CD4-positive, CD25-positive, alpha-beta regulatory T cell (primary cell): ENCODE measurements around the gene F12. TPM values are rescaled to one million over a fixed set of nuclear protein-coding genes. Genes with fewer than 3 reads are reported as not detected.

Experiments used
- ATAC-seq, 2 donors: fragments of 150-1000 bp; cut with Tn5 transposase; one replicate each; pipeline ENCODE4 v1.10.0; 2021; ENCODE audit warnings: low read depth in 2 of 2, moderate number of reproducible peaks in 2 of 2, moderate library complexity in 1 of 2
- DNase-seq, 3 donors: peaks; one replicate each; pipeline versions ENCODE4 v3.0.0 to v3.0.0-alpha.2; 2012 to 2022; ENCODE audit warnings: mixed read lengths in 1 of 3
- H3K27ac ChIP-seq: one replicate; pipeline ENCODE4 v1.7.0; 2013; ENCODE audit warnings: mild to moderate bottlenecking, low read length; ENCODE audit not compliant: insufficient read depth, poor library complexity, severe bottlenecking
- H3K27me3 ChIP-seq: one replicate; pipeline ENCODE4 v1.7.0; 2013; ENCODE audit warnings: low read length; ENCODE audit not compliant: control insufficient read depth, insufficient read depth
- H3K36me3 ChIP-seq: one replicate; pipeline ENCODE4 v1.7.0; 2013; ENCODE audit warnings: mild to moderate bottlenecking, low read length, moderate library complexity; ENCODE audit not compliant: control insufficient read depth, insufficient read depth
- H3K4me1 ChIP-seq: 2 replicates; pipeline ENCODE4 v1.7.0; 2013; ENCODE audit warnings: mild to moderate bottlenecking, low read length; ENCODE audit not compliant: insufficient read depth, control insufficient read depth, poor library complexity, severe bottlenecking
- H3K4me3 ChIP-seq: one replicate; pipeline ENCODE4 v1.7.0; 2013; ENCODE audit warnings: low read depth, mild to moderate bottlenecking, low read length, moderate library complexity
- H3K9me3 ChIP-seq, 2 experiments: 1 replicate in 1 of 2; 2 replicates in 1 of 2; pipeline ENCODE4 v1.7.0; 2013; ENCODE audit warnings: low read length in 2 of 2, mild to moderate bottlenecking in 1 of 2, moderate library complexity in 1 of 2; ENCODE audit not compliant: control insufficient read depth in 2 of 2
- H3K27ac Mint-ChIP-seq, 3 donors: one replicate each; pipeline ENCODE4 v1.8.0; 2020 to 2022; ENCODE audit warnings: mild to moderate bottlenecking in 3 of 3, mixed read lengths in 3 of 3, moderate library complexity in 2 of 3
- H3K27me3 Mint-ChIP-seq: one replicate; pipeline ENCODE4 v1.8.0; 2022; ENCODE audit warnings: mild to moderate bottlenecking, mixed read lengths
- H3K36me3 Mint-ChIP-seq: one replicate; pipeline ENCODE4 v1.8.0; 2020; ENCODE audit warnings: mixed read lengths
- H3K4me1 Mint-ChIP-seq, 4 donors: one replicate each; pipeline ENCODE4 v1.8.0; 2020 to 2022; ENCODE audit warnings: mixed read lengths in 4 of 4, mild to moderate bottlenecking in 1 of 4
- H3K4me3 Mint-ChIP-seq, 4 donors: one replicate each; pipeline ENCODE4 v1.8.0; 2020 to 2022; ENCODE audit warnings: mild to moderate bottlenecking in 4 of 4, mixed read lengths in 4 of 4, moderate library complexity in 3 of 4
- H3K9me3 Mint-ChIP-seq, 7 donors: one replicate each; pipeline ENCODE4 v1.8.0; 2020 to 2022; ENCODE audit warnings: mixed read lengths in 7 of 7, mild to moderate bottlenecking in 3 of 7, moderate library complexity in 2 of 7
- polyA plus RNA-seq, 4 donors: library from polyadenylated mRNA; unstranded; fragments of 300-500 nt; fragmentation: Illumina TruSeq; gene quantifications; one replicate each; pipeline ENCODE4 v1.2.3, GENCODE V29; 2021
- total RNA-seq: library from RNA; stranded (reverse); gene quantifications from one replicate; pipeline ENCODE4 v1.2.3, GENCODE V29; 2022

Gene F12
- total and polyA plus RNA-seq, 5 donors from 2014 or later = 0.16 to 0.94 (median 0.27) TPM; not detected in 1

GRCh38 chr5:177455036-177455660, 45.8 kb upstream of the F12 start:
- Histone ChIP-seq H3K27ac (peak overlapping the region; percentile 98), H3K4me3 (no peak overlapping the region), H3K27me3 (no peaks in the 10 kb centered on the region), H3K9me3 (no peaks in the 10 kb centered on the region), H3K4me1 (peaks cover 32% of the 10 kb centered on the region), H3K36me3 (no peaks in the 10 kb centered on the region)
- Mint-ChIP-seq H3K4me3 (peak overlapping the region; percentile 86 to 94 (median 88)), H3K27me3 (peaks cover 13% of the 10 kb centered on the region), H3K27ac (peak overlapping the region in 1 of 3 donors; percentile 75), H3K4me1 (peaks cover 0 to 27% (median 15%) of the 10 kb centered on the region in 4 donors), H3K9me3 (no peaks in the 10 kb centered on the region), H3K36me3 (peaks cover 4% of the 10 kb centered on the region)
- ATAC-seq (peak; percentile 68 to 72), DNase-seq (peak; percentile 87 to 94 (median 92))

- Histone ChIP-seq H3K4me3 (no peak overlapping the region), H3K4me1 (peaks cover 32% of the 10 kb centered on the region), H3K36me3 (no peaks in the 10 kb centered on the region), H3K27me3 (no peaks in the 10 kb centered on the region), H3K9me3 (no peaks in the 10 kb centered on the region), H3K27ac (peak overlapping the region; percentile 98)
- Mint-ChIP-seq H3K4me3 (peak overlapping the region; percentile 86 to 96 (median 88)), H3K36me3 (peaks cover 4% of the 10 kb centered on the region), H3K9me3 (no peaks in the 10 kb centered on the region), H3K27ac (peak overlapping the region in 1 of 3 donors; percentile 52), H3K27me3 (peaks cover 13% of the 10 kb centered on the region), H3K4me1 (peaks cover 0 to 27% (median 15%) of the 10 kb centered on the region in 4 donors)
- DNase-seq (peak; percentile 84 to 94 (median 88)), ATAC-seq (peak; percentile 47 to 49)
These were observed 45.2 kb upstream of the F12 start for GRCh38 chr5:177454397-177455035.

- Mint-ChIP-seq H3K4me3 (peak overlapping the region; percentile 81 to 96 (median 85)), H3K9me3 (no peaks in the 10 kb centered on the region), H3K4me1 (peaks cover 0 to 29% (median 17%) of the 10 kb centered on the region in 4 donors), H3K27me3 (peaks cover 14% of the 10 kb centered on the region), H3K36me3 (peaks cover 4% of the 10 kb centered on the region), H3K27ac (peak overlapping the region; percentile 68 to 92 (median 91))
- ATAC-seq = no peak
- Histone ChIP-seq H3K4me1 (peaks cover 34% of the 10 kb centered on the region), H3K27me3 (no peaks in the 10 kb centered on the region), H3K9me3 (no peaks in the 10 kb centered on the region), H3K27ac (peak overlapping the region; percentile 98), H3K36me3 (no peaks in the 10 kb centered on the region), H3K4me3 (no peak overlapping the region)
- DNase-seq = no peak
These were observed 44.6 kb upstream of the F12 start for GRCh38 chr5:177453852-177454396.

- H3K36me3 ChIP-seq = no peaks in the 10 kb centered on the region
- no peak overlapping the region for H3K4me3 ChIP-seq
- Mint-ChIP-seq H3K9me3 (no peaks in the 10 kb centered on the region), H3K36me3 (peaks cover 4% of the 10 kb centered on the region), H3K27me3 (peaks cover 19% of the 10 kb centered on the region), H3K4me1 (peaks cover 0 to 38% (median 25%) of the 10 kb centered on the region in 4 donors), H3K27ac (peak overlapping the region; percentile 68 to 92 (median 91)), H3K4me3 (peak overlapping the region; percentile 42 to 96 (median 71))
- ATAC-seq (no peak), DNase-seq (no peak)
- H3K9me3 ChIP-seq = no peaks in the 10 kb centered on the region
- peaks cover 43% of the 10 kb centered on the region for H3K4me1 ChIP-seq
- H3K27ac ChIP-seq = no peak overlapping the region
- no peaks in the 10 kb centered on the region for H3K27me3 ChIP-seq
These were observed 43.6 kb upstream of the F12 start for GRCh38 chr5:177452688-177453638.

- Mint-ChIP-seq H3K9me3 (no peaks in the 10 kb centered on the region), H3K27ac (peak overlapping the region in 1 of 3 donors; percentile 80), H3K27me3 (peaks cover 17% of the 10 kb centered on the region), H3K4me3 (peak overlapping the region in 3 of 4 donors; percentile 57 to 71 (median 68)), H3K36me3 (peaks cover 4% of the 10 kb centered on the region), H3K4me1 (peaks cover 0 to 43% (median 27%) of the 10 kb centered on the region in 4 donors)
- no peak overlapping the region for H3K27ac ChIP-seq
- H3K4me1 ChIP-seq = peaks cover 49% of the 10 kb centered on the region
- no peaks in the 10 kb centered on the region for H3K36me3 ChIP-seq
- ATAC-seq = no peak
- H3K4me3 ChIP-seq = no peak overlapping the region
- no peaks in the 10 kb centered on the region for H3K27me3 ChIP-seq
- DNase-seq = no peak
- no peaks in the 10 kb centered on the region for H3K9me3 ChIP-seq
These were observed 41.5 kb upstream of the F12 start for GRCh38 chr5:177450667-177451424.

GRCh38 chr5:177449140-177450061, 40.0 kb upstream of the F12 start:
- DNase-seq (no peak), ATAC-seq (no peak)
- Histone ChIP-seq H3K4me3 (no peak overlapping the region), H3K36me3 (no peaks in the 10 kb centered on the region), H3K27me3 (no peaks in the 10 kb centered on the region), H3K9me3 (no peaks in the 10 kb centered on the region), H3K4me1 (peaks cover 53% of the 10 kb centered on the region), H3K27ac (no peak overlapping the region)
- Mint-ChIP-seq H3K36me3 (peaks cover 4% of the 10 kb centered on the region), H3K27me3 (peaks cover 20% of the 10 kb centered on the region), H3K4me1 (peaks cover 0 to 58% (median 41%) of the 10 kb centered on the region in 4 donors), H3K27ac (no peak overlapping the region), H3K9me3 (no peaks in the 10 kb centered on the region), H3K4me3 (peak overlapping the region in 2 of 4 donors; percentile 26 to 97)
